ENCODE data around the gene CTNNA2. TPM values are rescaled to one million over a fixed set of nuclear protein-coding genes. Genes with fewer than 3 reads are reported as not detected.

The CTNNA2 gene
- total RNA-seq, 2 donors from 2014 or later, result 0.17 to 0.88 TPM

- no peak for TF ChIP-seq CTCF (IDR thresholded peaks at IDR 0.05)
- no peak overlapping the region for H3K27ac ChIP-seq
- no peaks in the 10 kb centered on the region for H3K9me3 ChIP-seq
- no peaks in the 10 kb centered on the region for H3K27me3 ChIP-seq
- intact Hi-C loops (cut with DNase I), result no loop called here
- no peaks in the 10 kb centered on the region for H3K4me1 ChIP-seq
- no peak overlapping the region for H3K9ac ChIP-seq (ENCODE audit: low read depth in 2 of 2, low read length in 2 of 2)
- DNase-seq, result no peak
- no peak overlapping the region for H3K4me3 ChIP-seq
- H3K36me3 ChIP-seq, result no peaks in the 10 kb centered on the region
Observed at GRCh38 chr2:80168801-80169200, 656.0 kb downstream of the CTNNA2 start.

- no peaks in the 10 kb centered on the region for H3K27me3 ChIP-seq
- DNase-seq, result no peak
- H3K27ac ChIP-seq, result no peak overlapping the region
- no peak overlapping the region for H3K4me3 ChIP-seq
- intact Hi-C loops (cut with DNase I), result no loop called here
- TF ChIP-seq CTCF (IDR thresholded peaks at IDR 0.05), result no peak
- H3K4me1 ChIP-seq, result no peaks in the 10 kb centered on the region
- H3K9me3 ChIP-seq, result no peaks in the 10 kb centered on the region
- no peak overlapping the region for H3K9ac ChIP-seq (ENCODE audit: low read depth in 2 of 2, low read length in 2 of 2)
- H3K36me3 ChIP-seq, result no peaks in the 10 kb centered on the region
Observed at GRCh38 chr2:80169811-80170594, 657.2 kb downstream of the CTNNA2 start.

GRCh38 chr2:80185091-80185490, 672.2 kb downstream of the CTNNA2 start:
- H3K36me3 ChIP-seq, result no peaks in the 10 kb centered on the region
- no peak for DNase-seq
- no peaks in the 10 kb centered on the region for H3K27me3 ChIP-seq
- no peaks in the 10 kb centered on the region for H3K4me1 ChIP-seq
- H3K27ac ChIP-seq, result no peak overlapping the region
- no peak overlapping the region for H3K4me3 ChIP-seq
- no peaks in the 10 kb centered on the region for H3K9me3 ChIP-seq
- H3K9ac ChIP-seq (ENCODE audit: low read depth in 2 of 2, low read length in 2 of 2), result no peak overlapping the region
- intact Hi-C loops (cut with DNase I), result no loop called here
- TF ChIP-seq CTCF (IDR thresholded peaks at IDR 0.05), result no peak

GRCh38 chr2:80186262-80186661, 673.4 kb downstream of the CTNNA2 start:
- intact Hi-C loops (cut with DNase I), result no loop called here
- H3K4me1 ChIP-seq, result no peaks in the 10 kb centered on the region
- DNase-seq, result no peak
- H3K36me3 ChIP-seq, result no peaks in the 10 kb centered on the region
- H3K9ac ChIP-seq (ENCODE audit: low read depth in 2 of 2, low read length in 2 of 2), result no peak overlapping the region
- H3K4me3 ChIP-seq, result no peak overlapping the region
- no peaks in the 10 kb centered on the region for H3K9me3 ChIP-seq
- H3K27me3 ChIP-seq, result no peaks in the 10 kb centered on the region
- H3K27ac ChIP-seq, result no peak overlapping the region
- TF ChIP-seq CTCF (IDR thresholded peaks at IDR 0.05), result no peak

GRCh38 chr2:80187156-80187555, 674.3 kb downstream of the CTNNA2 start:
- Histone ChIP-seq H3K27me3 (no peaks in the 10 kb centered on the region), H3K27ac (no peak overlapping the region), H3K9ac (ENCODE audit: low read depth in 2 of 2, low read length in 2 of 2) (no peak overlapping the region), H3K4me1 (no peaks in the 10 kb centered on the region), H3K36me3 (no peaks in the 10 kb centered on the region), H3K9me3 (no peaks in the 10 kb centered on the region), H3K4me3 (no peak overlapping the region)
- no peak for DNase-seq
- no peak for TF ChIP-seq CTCF (IDR thresholded peaks at IDR 0.05)
- intact Hi-C loops (cut with DNase I), result no loop called here

Measured in colonic mucosa (tissue), 4 donors.